H9 (cell line): ENCODE data around the gene APBA2. TPM values are rescaled to one million over a fixed set of nuclear protein-coding genes. Genes with fewer than 3 reads are reported as not detected.

Experiments used
- DNase-seq: peaks from one replicate; pipeline ENCODE4 v3.0.0-alpha.2; 2017
- H2AFZ ChIP-seq: one replicate; pipeline ENCODE4 v1.6.1; 2013; ENCODE audit warnings: mild to moderate bottlenecking, low read length, control low read depth, moderate library complexity
- H2AK5ac ChIP-seq: 2 replicates; pipeline ENCODE4 v1.6.1; 2013; ENCODE audit warnings: low read length, control low read depth, mixed read lengths; ENCODE audit not compliant: insufficient read length
- H2BK120ac ChIP-seq: one replicate; pipeline ENCODE4 v1.6.1; 2013; ENCODE audit warnings: low read depth, mild to moderate bottlenecking, low read length, control low read depth, inconsistent platforms; ENCODE audit not compliant: poor library complexity, severe bottlenecking
- H2BK12ac ChIP-seq: 2 replicates; pipeline ENCODE4 v1.6.1; 2013; ENCODE audit warnings: low read length, control low read depth, mixed read lengths, low read depth; ENCODE audit not compliant: insufficient read length
- H2BK15ac ChIP-seq: 2 replicates; pipeline ENCODE4 v1.6.1; 2013; ENCODE audit warnings: low read depth, low read length, control low read depth
- H2BK20ac ChIP-seq: one replicate; pipeline ENCODE4 v1.6.1; 2013; ENCODE audit warnings: low read depth, mild to moderate bottlenecking, low read length, control low read depth, inconsistent platforms; ENCODE audit not compliant: poor library complexity, severe bottlenecking
- H2BK5ac ChIP-seq: 2 replicates; pipeline ENCODE4 v1.6.1; 2013; ENCODE audit warnings: low read length, control low read depth, mixed read lengths; ENCODE audit not compliant: insufficient read length
- H3K14ac ChIP-seq: 2 replicates; pipeline ENCODE4 v1.6.1; 2013; ENCODE audit warnings: low read length, control low read depth; ENCODE audit not compliant: insufficient read depth
- H3K18ac ChIP-seq: 2 replicates; pipeline ENCODE4 v1.6.1; 2013; ENCODE audit warnings: low read depth, mild to moderate bottlenecking, mixed read lengths, low read length, control low read depth; ENCODE audit not compliant: insufficient read length
- H3K23ac ChIP-seq: 2 replicates; pipeline ENCODE4 v1.6.1; 2013; ENCODE audit warnings: low read length, control low read depth, mixed read lengths, low read depth; ENCODE audit not compliant: insufficient read length
- H3K23me2 ChIP-seq: 2 replicates; pipeline ENCODE4 v1.6.1; 2013; ENCODE audit warnings: low read depth, mild to moderate bottlenecking, mixed read lengths, low read length, control low read depth; ENCODE audit not compliant: insufficient read length, poor library complexity, severe bottlenecking
- H3K27ac ChIP-seq: 2 replicates; pipeline ENCODE4 v1.5.1; 2013; ENCODE audit warnings: low read length, control low read depth, mixed read lengths, low read depth; ENCODE audit not compliant: insufficient read length
- H3K27me3 ChIP-seq: 2 replicates; pipeline ENCODE4 v1.6.1; 2013; ENCODE audit warnings: low read length, control low read depth, inconsistent platforms; ENCODE audit not compliant: insufficient read depth
- H3K4ac ChIP-seq: 2 replicates; pipeline ENCODE4 v1.6.1; 2013; ENCODE audit warnings: low read depth, mild to moderate bottlenecking, control low read depth, inconsistent platforms, low read length, moderate library complexity
- H3K4me1 ChIP-seq: 2 replicates; pipeline ENCODE4 v1.6.1; 2013; ENCODE audit warnings: low read length, control low read depth, inconsistent platforms; ENCODE audit not compliant: insufficient read depth
- H3K4me2 ChIP-seq: 2 replicates; pipeline ENCODE4 v1.6.1; 2013; ENCODE audit warnings: low read length, control low read depth, mixed read lengths; ENCODE audit not compliant: insufficient read length, insufficient read depth
- H3K56ac ChIP-seq: 2 replicates; pipeline ENCODE4 v1.6.1; 2013; ENCODE audit warnings: low read depth, mild to moderate bottlenecking, mixed read lengths, low read length, control low read depth; ENCODE audit not compliant: insufficient read length
- H3K79me1 ChIP-seq: 2 replicates; pipeline ENCODE4 v1.6.1; 2013; ENCODE audit warnings: low read depth, mild to moderate bottlenecking, moderate library complexity, low read length, control low read depth, inconsistent platforms; ENCODE audit not compliant: insufficient read depth, poor library complexity, severe bottlenecking
- H3K79me2 ChIP-seq: 2 replicates; pipeline ENCODE4 v1.6.1; 2013; ENCODE audit warnings: low read length, control low read depth, inconsistent platforms; ENCODE audit not compliant: insufficient read depth
- H3K9ac ChIP-seq: 2 replicates; pipeline ENCODE4 v1.6.1; 2013; ENCODE audit warnings: low read length, control low read depth, mixed read lengths; ENCODE audit not compliant: insufficient read length; ENCODE audit errors: extremely low read depth
- H3K9me3 ChIP-seq: one replicate; pipeline ENCODE4 v1.6.1; 2013; ENCODE audit warnings: low read depth, low read length, inconsistent platforms; ENCODE audit not compliant: control insufficient read depth
- H3T11ph ChIP-seq: one replicate; pipeline ENCODE4 v1.6.1; 2013; ENCODE audit warnings: mild to moderate bottlenecking, low read length, control low read depth, inconsistent platforms
- H4K20me1 ChIP-seq: one replicate; pipeline ENCODE4 v1.6.1; 2013; ENCODE audit not compliant: control insufficient read depth, insufficient read length, insufficient read depth
- H4K5ac ChIP-seq: 2 replicates; pipeline ENCODE4 v1.6.1; 2013; ENCODE audit warnings: low read depth, mild to moderate bottlenecking, mixed read lengths, low read length, control low read depth; ENCODE audit not compliant: insufficient read length
- H4K8ac ChIP-seq: replicated peaks from 2 replicates; pipeline ENCODE4 v1.6.1; 2013; ENCODE audit warnings: low read length, control low read depth, mixed read lengths, low read depth; ENCODE audit not compliant: insufficient read length
- H4K91ac ChIP-seq: 2 replicates; pipeline ENCODE4 v1.6.1; 2013; ENCODE audit warnings: low read depth, mild to moderate bottlenecking, moderate library complexity, mixed read lengths, low read length, control low read depth; ENCODE audit not compliant: insufficient read length
- H3K27ac Mint-ChIP-seq, 3 experiments: 2 replicates in 2 of 3; 3 replicates in 1 of 3; pipeline ENCODE4 v1.8.0; 2020 to 2021; ENCODE audit warnings: mixed read lengths in 3 of 3, mild to moderate bottlenecking in 1 of 3, moderate library complexity in 1 of 3
- H3K27me3 Mint-ChIP-seq: 2 replicates; pipeline ENCODE4 v1.8.0; 2021; ENCODE audit warnings: low read depth, mild to moderate bottlenecking, moderate library complexity, mixed read lengths
- H3K36me3 Mint-ChIP-seq, 3 experiments: 2 replicates in 2 of 3; 3 replicates in 1 of 3; pipeline ENCODE4 v1.8.0; 2020 to 2021; ENCODE audit warnings: low read depth in 3 of 3, mixed read lengths in 3 of 3; ENCODE audit not compliant: insufficient read depth in 1 of 3
- H3K4me1 Mint-ChIP-seq, 2 experiments: 2 replicates each; pipeline ENCODE4 v1.8.0; 2020; ENCODE audit warnings: mixed read lengths in 2 of 2
- H3K4me3 Mint-ChIP-seq, 2 experiments: 2 replicates in 1 of 2; 3 replicates in 1 of 2; pipeline ENCODE4 v1.8.0; 2020 to 2021; ENCODE audit warnings: mild to moderate bottlenecking in 2 of 2, mixed read lengths in 2 of 2, moderate library complexity in 1 of 2
- H3K9me3 Mint-ChIP-seq, 2 experiments: 2 replicates in 1 of 2; 3 replicates in 1 of 2; pipeline ENCODE4 v1.8.0; 2020; ENCODE audit warnings: mild to moderate bottlenecking in 2 of 2, mixed read lengths in 2 of 2, moderate library complexity in 1 of 2
- CTCF ChIP-seq: fragments of 200-600 bp; sonication (generic); conservative IDR thresholded peaks from 3 replicates; pipeline ENCODE4 v1.8.0; 2021; ENCODE audit warnings: antibody characterized with exemption, mild to moderate bottlenecking
- WGBS: extraction: QIAGEN DNeasy Blood & Tissue Kit; methylation state at CpG from one replicate; pipeline ENCODE4 v1.1.7; 2013; ENCODE audit warnings: missing lambda C conversion rate, low lambda C conversion rate, mixed read lengths; ENCODE audit not compliant: insufficient read length; ENCODE audit errors: extremely low coverage; 5-methylcytosine and 5-hydroxymethylcytosine counted together
- total RNA-seq: library from RNA; stranded (reverse); gene quantifications from 2 replicates; pipeline ENCODE4 v1.2.1, GENCODE V29; 2021

APBA2 gene
- total RNA-seq, 1 experiment from 2014 or later = 14.3 TPM

- H3K56ac ChIP-seq = no peak overlapping the region
- H3K23me2 ChIP-seq = peaks cover 8% of the 10 kb centered on the region
- no peak for TF ChIP-seq CTCF
- no CpG with 5 or more reads among the region's 15 CpGs for WGBS
- H3K27ac ChIP-seq = no peak overlapping the region
- no peaks in the 10 kb centered on the region for H4K20me1 ChIP-seq
- no peak overlapping the region for H4K8ac ChIP-seq
- H2BK15ac ChIP-seq = no peak overlapping the region
- no peak for DNase-seq
- H3K23ac ChIP-seq = no peak overlapping the region
- no peak overlapping the region for H2BK5ac ChIP-seq
- H3K4me2 ChIP-seq = no peak overlapping the region
- H2BK12ac ChIP-seq = no peak overlapping the region
- no peak overlapping the region for H3K4ac ChIP-seq
- no peak overlapping the region for H3T11ph ChIP-seq
- no peak overlapping the region for H2BK20ac ChIP-seq
- no peaks in the 10 kb centered on the region; the same call in 1 of the 2 replicates for H3K79me2 ChIP-seq
- H2AFZ ChIP-seq = no peak overlapping the region
- Mint-ChIP-seq H3K4me1 (peaks cover 11 to 24% of the 10 kb centered on the region in 2 experiments), H3K4me3 (no peak overlapping the region), H3K27ac (no peak overlapping the region), H3K36me3 (peaks cover 0 to 4% (median 4%) of the 10 kb centered on the region in 3 experiments; a peak in 2 of 7 replicates), H3K9me3 (peaks cover 3 to 4% of the 10 kb centered on the region in 2 experiments; a peak in 2 of 5 replicates), H3K27me3 (peaks cover 34% of the 10 kb centered on the region)
- H4K91ac ChIP-seq = no peak overlapping the region
- H3K18ac ChIP-seq = no peak overlapping the region
- no peak overlapping the region for H2AK5ac ChIP-seq
- no peaks in the 10 kb centered on the region for H3K4me1 ChIP-seq
- no peak overlapping the region for H2BK120ac ChIP-seq
- no peaks in the 10 kb centered on the region; the same call in 1 of the 2 replicates for H3K27me3 ChIP-seq
- no peaks in the 10 kb centered on the region for H3K9me3 ChIP-seq
- H3K14ac ChIP-seq = no peak overlapping the region; the same call in 1 of the 2 replicates
- H3K9ac ChIP-seq = no peak overlapping the region
- no peaks in the 10 kb centered on the region for H3K79me1 ChIP-seq
- no peak overlapping the region for H4K5ac ChIP-seq
Measured at GRCh38 chr15:28890711-28891495, 5.1 kb downstream of the APBA2 start.
